ENCODE results near the gene NOL11.

NOL11 gene

GRCh38 chr17:67682196-67682595, 35.5 kb upstream of the NOL11 start:
- H3K4me3 ChIP-seq (ENCODE audit: low read length, poor library complexity, severe bottlenecking) = no peak overlapping the region

GRCh38 chr17:67685351-67685750, 32.4 kb upstream of the NOL11 start:
- H3K36me3 ChIP-seq (ENCODE audit: insufficient read depth, low read length) = no peaks in the 10 kb centered on the region
- no peaks in the 10 kb centered on the region for H3F3A ChIP-seq (ENCODE audit: low read depth)
- no peak overlapping the region for H3K4me3 ChIP-seq (ENCODE audit: low read length, poor library complexity, severe bottlenecking)
- H2AFZ ChIP-seq (ENCODE audit: low read length) = no peak overlapping the region
- no peaks in the 10 kb centered on the region for H4K20me1 ChIP-seq (ENCODE audit: insufficient read depth, low read length, poor library complexity, severe bottlenecking)
- no peak for TF ChIP-seq EZH2phosphoT487 (IDR thresholded peaks at IDR 0.05; ENCODE audit: borderline replicate concordance)
- TF ChIP-seq, protein P1, sequence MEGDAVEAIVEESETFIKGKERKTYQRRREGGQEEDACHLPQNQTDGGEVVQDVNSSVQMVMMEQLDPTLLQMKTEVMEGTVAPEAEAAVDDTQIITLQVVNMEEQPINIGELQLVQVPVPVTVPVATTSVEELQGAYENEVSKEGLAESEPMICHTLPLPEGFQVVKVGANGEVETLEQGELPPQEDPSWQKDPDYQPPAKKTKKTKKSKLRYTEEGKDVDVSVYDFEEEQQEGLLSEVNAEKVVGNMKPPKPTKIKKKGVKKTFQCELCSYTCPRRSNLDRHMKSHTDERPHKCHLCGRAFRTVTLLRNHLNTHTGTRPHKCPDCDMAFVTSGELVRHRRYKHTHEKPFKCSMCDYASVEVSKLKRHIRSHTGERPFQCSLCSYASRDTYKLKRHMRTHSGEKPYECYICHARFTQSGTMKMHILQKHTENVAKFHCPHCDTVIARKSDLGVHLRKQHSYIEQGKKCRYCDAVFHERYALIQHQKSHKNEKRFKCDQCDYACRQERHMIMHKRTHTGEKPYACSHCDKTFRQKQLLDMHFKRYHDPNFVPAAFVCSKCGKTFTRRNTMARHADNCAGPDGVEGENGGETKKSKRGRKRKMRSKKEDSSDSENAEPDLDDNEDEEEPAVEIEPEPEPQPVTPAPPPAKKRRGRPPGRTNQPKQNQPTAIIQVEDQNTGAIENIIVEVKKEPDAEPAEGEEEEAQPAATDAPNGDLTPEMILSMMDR (conservative IDR thresholded peaks at IDR 0.05; ENCODE audit: low read length) = no peak
- H3K79me2 ChIP-seq (ENCODE audit: insufficient read depth, low read length) = no peaks in the 10 kb centered on the region
- H3K9ac ChIP-seq (ENCODE audit: low read depth, low read length, poor library complexity, severe bottlenecking) = no peak overlapping the region
- H3K4me2 ChIP-seq (ENCODE audit: low read depth, low read length, poor library complexity, severe bottlenecking) = no peak overlapping the region
- no peaks in the 10 kb centered on the region for H3K4me1 ChIP-seq (ENCODE audit: insufficient read depth, low read length, poor library complexity, severe bottlenecking)
- H3K9me3 ChIP-seq (ENCODE audit: insufficient read depth, low read depth, low read length) = no peaks in the 10 kb centered on the region
- H3K9me2 ChIP-seq (replicated peaks; ENCODE audit: low read depth, low read length) = no peaks in the 10 kb centered on the region
- H3K27me3 ChIP-seq (ENCODE audit: insufficient read depth, low read length, poor library complexity, severe bottlenecking) = no peaks in the 10 kb centered on the region

More at GRCh38 chr17:67682196-67682595, 35.5 kb upstream of the NOL11 start:
- no peaks in the 10 kb centered on the region for H3K4me1 ChIP-seq (ENCODE audit: insufficient read depth, low read length, poor library complexity, severe bottlenecking)
- no peak overlapping the region for H2AFZ ChIP-seq (ENCODE audit: low read length)
- H3K9me3 ChIP-seq (ENCODE audit: insufficient read depth, low read depth, low read length) = no peaks in the 10 kb centered on the region
- H3K9me2 ChIP-seq (replicated peaks; ENCODE audit: low read depth, low read length) = no peaks in the 10 kb centered on the region
- no peak for TF ChIP-seq EZH2phosphoT487 (IDR thresholded peaks at IDR 0.05; ENCODE audit: borderline replicate concordance)
- TF ChIP-seq, protein P1 (conservative IDR thresholded peaks at IDR 0.05; ENCODE audit: low read length) = no peak
- H3K79me2 ChIP-seq (ENCODE audit: insufficient read depth, low read length) = no peaks in the 10 kb centered on the region
- H4K20me1 ChIP-seq (ENCODE audit: insufficient read depth, low read length, poor library complexity, severe bottlenecking) = no peaks in the 10 kb centered on the region
- H3K36me3 ChIP-seq (ENCODE audit: insufficient read depth, low read length) = no peaks in the 10 kb centered on the region
- H3K9ac ChIP-seq (ENCODE audit: low read depth, low read length, poor library complexity, severe bottlenecking) = no peak overlapping the region
- H3K4me2 ChIP-seq (ENCODE audit: low read depth, low read length, poor library complexity, severe bottlenecking) = no peak overlapping the region
- no peaks in the 10 kb centered on the region for H3F3A ChIP-seq (ENCODE audit: low read depth)
- no peaks in the 10 kb centered on the region for H3K27me3 ChIP-seq (ENCODE audit: insufficient read depth, low read length, poor library complexity, severe bottlenecking)

DNA sequence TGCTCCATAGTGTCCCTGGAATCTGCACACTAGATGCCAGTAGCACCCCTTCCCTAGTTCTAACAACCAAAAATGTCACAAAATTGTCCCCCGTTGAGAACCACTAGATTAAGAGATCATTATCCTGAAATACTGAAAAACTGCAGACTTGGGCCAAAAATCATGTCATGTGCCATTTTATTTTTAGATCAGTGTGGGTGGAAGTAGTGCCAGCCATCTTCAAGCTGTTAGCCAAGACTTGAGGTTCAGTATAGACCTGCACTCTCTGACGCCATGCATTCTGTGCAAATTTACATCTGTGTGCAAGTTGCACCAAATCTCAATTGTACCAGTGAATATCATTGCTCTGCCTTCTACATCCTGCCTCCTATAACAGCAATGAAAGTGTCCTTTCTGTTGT, 31.5 kb upstream of the NOL11 start:
- no peaks in the 10 kb centered on the region for H3K36me3 ChIP-seq (ENCODE audit: insufficient read depth, low read length)
- H3K79me2 ChIP-seq (ENCODE audit: insufficient read depth, low read length) = no peaks in the 10 kb centered on the region
- H3F3A ChIP-seq (ENCODE audit: low read depth) = no peaks in the 10 kb centered on the region
- no peaks in the 10 kb centered on the region for H3K9me2 ChIP-seq (replicated peaks; ENCODE audit: low read depth, low read length)
- H4K20me1 ChIP-seq (ENCODE audit: insufficient read depth, low read length, poor library complexity, severe bottlenecking) = no peaks in the 10 kb centered on the region
- H3K4me3 ChIP-seq (ENCODE audit: low read length, poor library complexity, severe bottlenecking) = no peak overlapping the region
- no peak overlapping the region for H2AFZ ChIP-seq (ENCODE audit: low read length)
- TF ChIP-seq EZH2phosphoT487 (IDR thresholded peaks at IDR 0.05; ENCODE audit: borderline replicate concordance) = no peak
- TF ChIP-seq, protein P1 (conservative IDR thresholded peaks at IDR 0.05; ENCODE audit: low read length) = no peak
- H3K9me3 ChIP-seq (ENCODE audit: insufficient read depth, low read depth, low read length) = no peaks in the 10 kb centered on the region
- no peaks in the 10 kb centered on the region for H3K27me3 ChIP-seq (ENCODE audit: insufficient read depth, low read length, poor library complexity, severe bottlenecking)
- H3K4me2 ChIP-seq (ENCODE audit: low read depth, low read length, poor library complexity, severe bottlenecking) = no peak overlapping the region
- H3K4me1 ChIP-seq (ENCODE audit: insufficient read depth, low read length, poor library complexity, severe bottlenecking) = no peaks in the 10 kb centered on the region
- H3K9ac ChIP-seq (ENCODE audit: low read depth, low read length, poor library complexity, severe bottlenecking) = no peak overlapping the region

Data from Loucy (cell line).